Measurements from ENCODE around the gene PRC1. TPM values are rescaled to one million over a fixed set of nuclear protein-coding genes. Genes with fewer than 3 reads are reported as not detected.

Gene PRC1, protein sequence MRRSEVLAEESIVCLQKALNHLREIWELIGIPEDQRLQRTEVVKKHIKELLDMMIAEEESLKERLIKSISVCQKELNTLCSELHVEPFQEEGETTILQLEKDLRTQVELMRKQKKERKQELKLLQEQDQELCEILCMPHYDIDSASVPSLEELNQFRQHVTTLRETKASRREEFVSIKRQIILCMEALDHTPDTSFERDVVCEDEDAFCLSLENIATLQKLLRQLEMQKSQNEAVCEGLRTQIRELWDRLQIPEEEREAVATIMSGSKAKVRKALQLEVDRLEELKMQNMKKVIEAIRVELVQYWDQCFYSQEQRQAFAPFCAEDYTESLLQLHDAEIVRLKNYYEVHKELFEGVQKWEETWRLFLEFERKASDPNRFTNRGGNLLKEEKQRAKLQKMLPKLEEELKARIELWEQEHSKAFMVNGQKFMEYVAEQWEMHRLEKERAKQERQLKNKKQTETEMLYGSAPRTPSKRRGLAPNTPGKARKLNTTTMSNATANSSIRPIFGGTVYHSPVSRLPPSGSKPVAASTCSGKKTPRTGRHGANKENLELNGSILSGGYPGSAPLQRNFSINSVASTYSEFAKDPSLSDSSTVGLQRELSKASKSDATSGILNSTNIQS
- 8.9 and 109 TPM in 2 replicates for total RNA-seq

DNA sequence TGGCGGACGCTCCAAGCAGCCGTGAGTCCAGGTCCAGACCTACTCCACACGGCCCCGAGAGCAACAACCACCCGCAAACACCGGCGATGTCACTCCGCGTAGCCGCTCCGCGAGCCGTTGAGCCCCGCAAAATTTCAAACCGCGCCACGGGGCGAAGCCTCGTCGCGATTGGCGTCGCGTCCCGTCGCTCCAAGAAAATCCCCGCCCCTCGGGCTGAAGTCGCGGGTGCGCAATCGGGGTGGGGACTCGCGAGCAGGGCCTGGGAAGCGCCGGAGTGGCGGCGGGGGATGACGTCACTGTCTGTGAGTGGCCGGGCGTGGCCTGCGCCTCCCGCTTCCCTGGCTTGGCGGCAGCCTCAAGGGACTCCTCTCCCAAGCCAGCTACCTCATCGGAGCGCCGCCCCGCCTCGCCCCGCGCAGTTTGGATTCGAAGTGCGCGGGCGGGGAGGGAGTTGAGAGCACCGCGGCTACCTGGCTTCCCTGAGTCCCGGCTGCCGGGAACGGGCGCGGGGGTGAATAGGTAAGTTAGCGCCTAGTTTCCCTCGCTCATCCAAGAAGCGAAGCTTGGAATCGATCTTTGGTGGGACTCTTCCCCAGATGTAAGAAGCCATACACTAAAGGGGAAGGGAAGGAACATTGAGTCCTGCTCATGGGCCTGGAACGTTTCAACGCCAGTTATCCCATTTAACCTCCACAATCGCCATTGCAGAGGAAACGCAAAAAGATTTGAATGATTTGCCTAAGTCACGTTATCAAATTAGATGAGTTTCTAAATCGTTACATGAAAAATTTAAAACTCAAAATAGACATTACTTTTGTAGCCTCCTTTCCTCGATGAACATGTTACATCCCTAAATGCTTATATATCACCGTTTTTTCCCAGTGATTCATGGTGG, at the start of gene PRC1:
Gene PRC1 (minus strand): TSS at position 119 of the 895 bp plus-strand sequence. CDS start 118 bp downstream, at position 1.

DNA sequence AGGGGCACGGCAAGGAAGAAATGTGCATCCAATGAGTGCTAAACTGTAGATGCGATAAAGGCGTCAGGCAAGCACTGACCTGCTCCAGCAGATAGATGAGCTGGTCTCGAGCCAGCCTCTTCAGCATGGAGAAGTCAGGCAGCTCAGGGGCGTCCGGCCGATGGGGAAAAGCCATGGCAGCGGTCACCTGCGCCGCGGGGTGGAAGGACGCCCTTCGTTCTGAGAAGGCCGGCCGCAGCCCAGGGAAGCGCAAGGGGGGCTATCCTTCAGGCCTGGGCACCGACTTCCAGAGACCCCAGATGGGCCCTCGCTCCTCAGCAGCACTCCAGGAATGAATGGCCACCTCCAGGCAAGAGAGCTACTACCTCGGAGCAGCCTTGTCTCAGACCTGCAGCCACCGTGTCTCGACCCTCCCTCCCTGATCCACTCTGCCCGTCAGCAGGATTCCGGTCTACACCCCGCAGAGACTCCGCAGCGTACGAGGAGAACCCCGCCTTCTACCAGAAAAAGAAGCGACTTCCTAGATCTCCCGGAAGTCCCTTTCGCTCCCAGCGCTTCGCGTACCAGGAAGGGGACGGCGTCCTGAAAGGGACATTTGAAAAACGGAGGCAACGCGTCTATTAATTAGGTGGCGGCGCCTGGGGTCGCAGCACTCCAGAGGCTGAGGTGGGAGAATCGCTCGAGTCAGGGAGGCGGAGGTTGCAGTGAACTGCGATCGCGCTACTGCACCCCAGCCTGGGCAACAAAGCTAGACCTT, 27.9 kb upstream of the PRC1 start, which contains the start of gene VPS33B:
Gene VPS33B (minus strand): TSS at position 520 of the 757 bp plus-strand sequence. CDS start 345 bp downstream, at position 175.

DNA sequence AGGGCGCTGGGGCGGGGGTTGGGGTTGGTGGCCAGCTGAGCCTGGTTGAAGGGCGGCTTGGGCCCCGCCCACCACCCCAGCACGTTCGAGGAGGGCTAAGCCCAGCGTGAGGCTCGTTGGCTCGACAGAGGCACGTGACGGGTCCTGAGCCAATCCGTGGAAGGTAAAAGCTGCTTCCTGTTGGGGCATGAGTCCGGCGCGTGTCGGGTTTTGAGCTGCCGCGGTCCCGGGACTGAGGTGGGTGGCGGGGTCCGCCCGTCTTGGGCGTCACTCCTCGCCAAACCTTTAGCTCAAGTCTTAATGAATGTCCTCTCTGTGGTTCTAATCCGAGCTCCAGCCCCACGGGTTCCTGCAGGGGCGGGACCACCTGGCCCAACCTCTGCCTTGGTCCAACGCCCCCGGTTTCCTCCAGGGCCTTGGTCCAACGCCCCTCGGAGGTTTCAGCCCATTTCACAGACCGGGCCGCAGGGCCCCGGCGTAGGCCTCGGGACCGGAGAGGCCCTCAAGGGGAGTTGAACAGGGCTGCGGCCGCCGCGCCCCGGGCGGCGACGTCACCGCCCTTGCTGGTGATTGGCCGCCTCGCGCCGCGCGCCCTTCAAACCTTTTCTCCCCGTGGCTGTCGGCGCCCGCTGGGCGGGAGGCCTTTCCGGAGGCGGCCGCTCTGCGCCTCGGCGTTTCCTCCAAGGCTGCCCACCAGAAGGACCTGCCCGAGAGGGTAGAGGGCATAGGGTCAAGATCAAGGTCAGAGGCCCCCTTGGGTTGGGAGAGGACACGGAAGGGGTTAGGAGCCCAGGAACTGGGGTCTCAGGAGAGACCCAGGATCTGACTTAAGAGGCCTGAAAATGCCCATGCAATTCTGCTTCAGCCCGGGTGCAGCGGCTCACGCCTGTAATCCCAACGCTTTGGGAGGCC, 39.4 kb downstream of the PRC1 start, which contains the start of gene RCCD1:
Gene RCCD1 (plus strand): TSS at position 173 of the 912 bp plus-strand sequence. CDS start 1,851 bp downstream, outside the sequence.

DNA sequence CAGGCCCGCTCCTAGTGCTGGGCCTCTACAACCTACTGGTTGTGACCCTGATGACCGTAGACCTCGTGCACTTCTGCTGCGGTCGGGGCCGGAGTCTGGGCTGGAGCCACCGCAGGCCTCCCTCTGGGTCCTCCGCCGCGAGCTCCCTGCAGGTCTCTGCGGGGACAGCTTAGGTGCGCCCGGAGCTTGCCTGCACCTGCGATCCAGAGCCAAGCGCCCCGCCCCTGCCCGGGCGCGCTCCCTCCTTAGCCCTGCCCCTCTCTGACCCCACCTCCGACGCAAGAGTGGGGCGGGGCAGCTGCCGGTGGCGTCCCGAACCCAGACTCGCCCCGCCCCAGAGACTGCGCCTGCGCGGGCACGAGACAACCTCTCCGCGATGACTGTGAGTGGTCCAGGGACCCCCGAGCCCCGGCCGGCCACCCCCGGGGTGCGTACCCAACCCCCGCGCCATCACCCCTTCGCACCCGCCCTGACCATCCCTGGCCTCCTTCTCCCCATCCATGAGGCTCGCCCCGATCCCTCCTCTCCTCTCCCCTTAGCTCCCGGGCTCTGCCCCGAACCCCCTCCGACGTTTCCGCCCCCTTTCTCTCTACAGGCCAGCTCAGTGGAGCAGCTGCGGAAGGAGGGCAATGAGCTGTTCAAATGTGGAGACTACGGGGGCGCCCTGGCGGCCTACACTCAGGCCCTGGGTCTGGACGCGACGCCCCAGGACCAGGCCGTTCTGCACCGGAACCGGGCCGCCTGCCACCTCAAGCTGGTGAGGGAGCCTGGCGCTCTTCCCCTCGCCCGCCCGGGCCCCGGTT, 59.2 kb downstream of the PRC1 start, which contains the start of gene UNC45A:
Gene UNC45A (plus strand): TSS at position 337 of the 803 bp plus-strand sequence. CDS start 40 bp downstream, at position 377.

DNA sequence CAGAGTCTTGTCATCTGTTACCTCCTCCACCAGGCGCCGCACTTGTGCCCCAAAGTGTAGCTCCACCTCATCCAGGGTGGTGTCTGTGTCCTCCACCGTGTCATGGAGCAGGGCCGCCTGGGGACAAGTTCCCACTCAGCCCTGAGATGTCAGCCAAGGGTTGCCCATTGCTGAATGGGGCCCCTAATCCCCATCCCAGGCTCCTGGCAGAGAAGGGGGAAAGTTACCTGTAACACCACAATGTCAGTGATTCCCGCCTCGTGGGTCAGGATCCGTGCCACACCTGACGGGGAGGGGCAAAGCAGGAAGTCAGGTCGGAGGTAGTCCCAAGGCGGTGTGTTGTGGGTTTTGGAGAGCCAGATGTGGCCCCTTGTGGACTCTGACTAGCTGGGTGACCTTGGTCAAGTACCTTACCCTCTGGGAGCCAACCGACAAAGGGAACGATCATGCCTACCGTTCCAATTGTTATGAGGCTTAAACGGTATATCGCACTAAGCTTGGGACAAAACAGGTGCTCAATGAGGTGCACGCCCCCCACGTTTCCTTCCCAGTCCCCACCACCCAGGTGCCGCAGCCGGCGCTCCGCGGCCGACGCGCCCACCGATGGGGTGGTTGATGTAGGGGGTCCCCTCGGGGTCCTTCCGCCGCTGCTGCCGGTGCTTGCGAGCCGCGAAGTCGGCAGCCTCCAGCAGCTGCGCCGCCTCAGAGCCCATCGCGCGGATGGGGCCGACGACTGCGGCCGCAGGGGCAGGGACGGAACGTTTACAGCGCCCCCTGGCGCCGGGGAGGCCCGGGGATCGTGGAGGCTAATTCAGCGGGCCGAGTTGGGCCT, 62.3 kb downstream of the PRC1 start, which contains the start of gene HDDC3:
Gene HDDC3 (minus strand): TSS at position 722 of the 832 bp plus-strand sequence. CDS start 9 bp downstream, at position 713.

Other genes starting within 250 kb of the PRC1 start
- gene FURIN, start 125.9 kb downstream of the PRC1 start, total RNA-seq: 61.8 and 130 TPM in 2 replicates
- 15.4 and 27.4 TPM in 2 replicates for gene FES, start 110.0 kb downstream of the PRC1 start, total RNA-seq
- gene MAN2A2, start 91.2 kb downstream of the PRC1 start, total RNA-seq: 13.7 and 27.2 TPM in 2 replicates
- gene HDDC3, start 62.0 kb downstream of the PRC1 start, total RNA-seq: 11.6 and 12.2 TPM in 2 replicates
- gene UNC45A, start 59.2 kb downstream of the PRC1 start, total RNA-seq: 81.4 and 106 TPM in 2 replicates
- gene RCCD1, start 39.7 kb downstream of the PRC1 start, total RNA-seq: 11.3 and 15.0 TPM in 2 replicates
- 16.3 and 18.0 TPM in 2 replicates for gene VPS33B, start 28.1 kb upstream of the PRC1 start, total RNA-seq
- gene SV2B, start 105.7 kb upstream of the PRC1 start, total RNA-seq: under 0.01 TPM in 1 of 2 replicates, not detected in the other

Measured in smooth muscle cell of the umbilical artery (primary cell).